Breast epithelium (tissue), 3 donors: Measurements from ENCODE around the gene WNK2.

ENCODE experiments used
- POLR2A ChIP-seq: fragments of 450-650 bp; IDR thresholded peaks from one replicate; pipeline ENCODE4 v1.6.1; 2016; ENCODE audit warnings: antibody characterized with exemption, mild to moderate bottlenecking, moderate library complexity
- TF ChIP-seq, protein P1 (sequence below), 3 donors: fragments of 450-650 bp; IDR thresholded peaks; one replicate each; pipeline ENCODE4 v1.5.1; 2016 to 2017; ENCODE audit warnings: antibody characterized with exemption in 3 of 3, mild to moderate bottlenecking in 3 of 3, moderate library complexity in 3 of 3

DNA sequence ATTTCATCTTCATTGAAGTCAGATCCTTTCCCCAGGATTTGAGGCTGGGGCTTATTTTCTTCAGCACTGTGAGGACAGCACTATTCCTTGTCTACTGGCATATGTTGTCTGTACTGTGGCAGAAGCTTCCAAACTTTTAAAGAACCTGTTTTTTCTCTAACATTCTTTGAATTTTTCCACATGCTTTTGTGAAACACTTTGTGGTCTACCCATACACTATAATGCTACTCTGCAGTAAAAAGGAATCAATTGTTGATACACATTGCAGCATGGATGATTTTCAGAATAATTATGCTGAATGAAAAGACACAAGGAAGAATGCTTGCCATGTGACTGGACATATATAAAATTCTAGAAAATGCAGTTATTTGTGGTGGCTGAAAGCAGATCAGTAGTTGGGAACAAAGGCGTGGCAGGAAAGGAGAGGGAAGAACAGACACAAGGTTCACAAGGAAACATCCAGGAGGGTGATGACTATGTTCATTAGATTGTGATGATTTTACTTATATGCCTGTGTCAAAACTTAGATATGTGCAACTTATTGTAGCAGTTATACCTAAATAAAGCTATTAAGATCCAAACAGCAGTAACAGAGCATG lies 96.8 kb downstream of the WNK2 start:
- TF ChIP-seq, protein P1, sequence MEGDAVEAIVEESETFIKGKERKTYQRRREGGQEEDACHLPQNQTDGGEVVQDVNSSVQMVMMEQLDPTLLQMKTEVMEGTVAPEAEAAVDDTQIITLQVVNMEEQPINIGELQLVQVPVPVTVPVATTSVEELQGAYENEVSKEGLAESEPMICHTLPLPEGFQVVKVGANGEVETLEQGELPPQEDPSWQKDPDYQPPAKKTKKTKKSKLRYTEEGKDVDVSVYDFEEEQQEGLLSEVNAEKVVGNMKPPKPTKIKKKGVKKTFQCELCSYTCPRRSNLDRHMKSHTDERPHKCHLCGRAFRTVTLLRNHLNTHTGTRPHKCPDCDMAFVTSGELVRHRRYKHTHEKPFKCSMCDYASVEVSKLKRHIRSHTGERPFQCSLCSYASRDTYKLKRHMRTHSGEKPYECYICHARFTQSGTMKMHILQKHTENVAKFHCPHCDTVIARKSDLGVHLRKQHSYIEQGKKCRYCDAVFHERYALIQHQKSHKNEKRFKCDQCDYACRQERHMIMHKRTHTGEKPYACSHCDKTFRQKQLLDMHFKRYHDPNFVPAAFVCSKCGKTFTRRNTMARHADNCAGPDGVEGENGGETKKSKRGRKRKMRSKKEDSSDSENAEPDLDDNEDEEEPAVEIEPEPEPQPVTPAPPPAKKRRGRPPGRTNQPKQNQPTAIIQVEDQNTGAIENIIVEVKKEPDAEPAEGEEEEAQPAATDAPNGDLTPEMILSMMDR (IDR thresholded peaks at IDR 0.05), result no peak
- TF ChIP-seq POLR2A, result no peak
